ENCODE results near the gene BCLAF1. TPM values are rescaled to one million over a fixed set of nuclear protein-coding genes. Genes with fewer than 3 reads are reported as not detected.
"Not testable (repeated sequence)": the region's sequence is repeated elsewhere in the genome, so short reads cannot be mapped to it uniquely, and the experiment has no call there.

Gene BCLAF1
- total RNA-seq, 2 donors from 2014 or later, result 70.0 to 170 TPM

DNA sequence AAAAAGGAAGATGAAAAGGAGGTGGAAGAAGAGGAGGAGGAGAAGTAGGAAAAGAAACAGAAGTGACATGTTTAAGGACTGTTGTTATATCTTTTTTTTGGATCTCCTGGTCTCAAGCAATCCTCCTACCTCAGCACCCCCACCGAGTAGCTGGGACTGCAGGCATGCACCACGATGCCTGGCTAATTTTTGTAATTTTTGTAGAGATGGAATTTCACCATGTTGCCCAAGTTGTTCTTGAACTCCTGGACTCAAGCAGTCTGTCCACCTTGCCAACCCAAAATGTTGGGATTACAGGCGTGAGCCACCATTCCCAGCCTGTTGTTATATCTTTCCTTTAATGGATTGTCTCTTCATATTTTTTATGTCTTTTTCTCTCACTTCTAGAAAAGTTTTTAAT, 19.5 kb upstream of the BCLAF1 start:
- DNase-seq (ENCODE audit: low spot score), result no peak

DNA sequence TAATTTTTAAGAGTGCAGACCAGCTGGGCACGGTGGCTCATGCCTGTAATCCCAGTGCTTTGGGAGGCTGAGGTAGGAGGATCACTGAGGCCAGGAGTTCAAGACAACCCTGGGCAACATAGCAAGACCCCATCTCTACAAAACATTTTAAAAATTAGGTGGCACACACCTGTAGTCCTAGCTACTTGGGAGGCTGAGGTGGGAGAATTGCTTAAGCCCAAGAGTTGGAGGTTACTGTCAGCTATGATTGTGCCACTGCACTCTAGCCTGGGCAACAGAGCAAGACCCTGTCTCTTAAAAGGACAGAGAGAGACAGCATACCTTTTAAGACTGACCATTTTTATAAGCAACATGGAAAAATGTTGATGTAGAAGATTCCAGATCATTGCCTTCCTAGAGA, 18.8 kb upstream of the BCLAF1 start:
- DNase-seq (ENCODE audit: low spot score); H3K4me1 ChIP-seq (ENCODE audit: control insufficient read depth in 1 of 2, low read depth in 2 of 2); H3K27ac ChIP-seq; ATAC-seq (ENCODE audit: insufficient number of reproducible peaks, low FRiP score, low read depth); H3K9me3 ChIP-seq; H3K4me3 ChIP-seq; H3K27me3 ChIP-seq (replicated peaks; ENCODE audit: insufficient read depth); H3K36me3 ChIP-seq: not testable (repeated sequence)

More for the DNA sequence above, 19.5 kb upstream of the BCLAF1 start:
- no peaks in the 10 kb centered on the region for H3K27me3 ChIP-seq (replicated peaks; ENCODE audit: insufficient read depth)
- H3K9me3 ChIP-seq, result no peaks in the 10 kb centered on the region
- H3K4me1 ChIP-seq (ENCODE audit: control insufficient read depth in 1 of 2, low read depth in 2 of 2), result no peaks in the 10 kb centered on the region
- no peaks in the 10 kb centered on the region for H3K36me3 ChIP-seq
- no peak overlapping the region for H3K4me3 ChIP-seq
- TF ChIP-seq, protein P1, sequence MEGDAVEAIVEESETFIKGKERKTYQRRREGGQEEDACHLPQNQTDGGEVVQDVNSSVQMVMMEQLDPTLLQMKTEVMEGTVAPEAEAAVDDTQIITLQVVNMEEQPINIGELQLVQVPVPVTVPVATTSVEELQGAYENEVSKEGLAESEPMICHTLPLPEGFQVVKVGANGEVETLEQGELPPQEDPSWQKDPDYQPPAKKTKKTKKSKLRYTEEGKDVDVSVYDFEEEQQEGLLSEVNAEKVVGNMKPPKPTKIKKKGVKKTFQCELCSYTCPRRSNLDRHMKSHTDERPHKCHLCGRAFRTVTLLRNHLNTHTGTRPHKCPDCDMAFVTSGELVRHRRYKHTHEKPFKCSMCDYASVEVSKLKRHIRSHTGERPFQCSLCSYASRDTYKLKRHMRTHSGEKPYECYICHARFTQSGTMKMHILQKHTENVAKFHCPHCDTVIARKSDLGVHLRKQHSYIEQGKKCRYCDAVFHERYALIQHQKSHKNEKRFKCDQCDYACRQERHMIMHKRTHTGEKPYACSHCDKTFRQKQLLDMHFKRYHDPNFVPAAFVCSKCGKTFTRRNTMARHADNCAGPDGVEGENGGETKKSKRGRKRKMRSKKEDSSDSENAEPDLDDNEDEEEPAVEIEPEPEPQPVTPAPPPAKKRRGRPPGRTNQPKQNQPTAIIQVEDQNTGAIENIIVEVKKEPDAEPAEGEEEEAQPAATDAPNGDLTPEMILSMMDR (IDR thresholded peaks at IDR 0.05), result no peak
- no peak for ATAC-seq (ENCODE audit: insufficient number of reproducible peaks, low FRiP score, low read depth)
- H3K27ac ChIP-seq, result no peak overlapping the region

DNA sequence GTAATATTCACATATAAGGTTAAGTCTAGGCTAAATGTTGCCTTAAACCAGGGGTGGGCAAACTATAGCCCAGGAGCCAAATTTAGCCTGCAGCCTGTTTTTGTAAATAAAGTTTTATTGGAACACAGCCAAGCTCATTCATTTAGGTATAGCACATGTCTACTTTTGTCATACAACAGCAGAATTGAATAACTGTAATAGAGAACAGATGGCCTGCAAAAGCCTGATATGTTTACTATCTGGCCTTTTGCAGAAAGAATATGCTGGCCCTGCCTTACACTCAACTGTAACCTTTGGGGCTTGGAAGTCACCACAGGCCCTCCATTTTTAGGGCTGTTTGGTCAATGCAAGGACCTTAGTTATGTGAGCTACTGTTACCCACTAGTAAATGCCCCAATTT, 17.7 kb upstream of the BCLAF1 start:
- ATAC-seq (ENCODE audit: insufficient number of reproducible peaks, low FRiP score, low read depth), result no peak
- Histone ChIP-seq H3K27ac (no peak overlapping the region), H3K27me3 (replicated peaks; ENCODE audit: insufficient read depth) (no peaks in the 10 kb centered on the region), H3K4me1 (ENCODE audit: control insufficient read depth in 1 of 2, low read depth in 2 of 2) (no peaks in the 10 kb centered on the region), H3K4me3 (no peak overlapping the region), H3K36me3 (no peaks in the 10 kb centered on the region), H3K9me3 (no peaks in the 10 kb centered on the region)
- DNase-seq (ENCODE audit: low spot score), result no peak
- TF ChIP-seq, protein P1 (IDR thresholded peaks at IDR 0.05), result no peak

DNA sequence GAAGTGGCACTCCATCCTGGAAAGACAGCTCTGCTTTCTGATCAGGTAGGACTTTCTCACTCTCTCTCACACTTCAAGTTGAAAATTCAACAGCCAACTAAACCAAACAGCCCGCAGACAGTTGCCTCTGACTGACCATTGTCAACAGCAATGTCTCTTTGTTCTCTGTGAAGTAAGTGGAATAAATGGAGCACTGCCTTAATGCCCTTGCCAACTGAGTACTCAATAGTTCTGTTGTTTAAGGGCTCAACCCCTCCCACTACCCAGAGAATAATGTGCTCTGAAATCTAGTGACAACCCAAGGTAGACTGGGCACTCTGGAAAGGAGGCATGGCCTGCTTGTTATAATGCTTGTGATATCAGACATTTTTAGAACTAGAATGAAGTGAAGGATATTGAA, 16.8 kb upstream of the BCLAF1 start:
- DNase-seq (ENCODE audit: low spot score), result no peak
- Histone ChIP-seq H3K36me3 (no peaks in the 10 kb centered on the region), H3K27ac (no peak overlapping the region), H3K4me1 (ENCODE audit: control insufficient read depth in 1 of 2, low read depth in 2 of 2) (no peaks in the 10 kb centered on the region), H3K27me3 (replicated peaks; ENCODE audit: insufficient read depth) (no peaks in the 10 kb centered on the region), H3K4me3 (no peak overlapping the region), H3K9me3 (no peaks in the 10 kb centered on the region)
- TF ChIP-seq, protein P1 (IDR thresholded peaks at IDR 0.05), result no peak
- ATAC-seq (ENCODE audit: insufficient number of reproducible peaks, low FRiP score, low read depth), result no peak

DNA sequence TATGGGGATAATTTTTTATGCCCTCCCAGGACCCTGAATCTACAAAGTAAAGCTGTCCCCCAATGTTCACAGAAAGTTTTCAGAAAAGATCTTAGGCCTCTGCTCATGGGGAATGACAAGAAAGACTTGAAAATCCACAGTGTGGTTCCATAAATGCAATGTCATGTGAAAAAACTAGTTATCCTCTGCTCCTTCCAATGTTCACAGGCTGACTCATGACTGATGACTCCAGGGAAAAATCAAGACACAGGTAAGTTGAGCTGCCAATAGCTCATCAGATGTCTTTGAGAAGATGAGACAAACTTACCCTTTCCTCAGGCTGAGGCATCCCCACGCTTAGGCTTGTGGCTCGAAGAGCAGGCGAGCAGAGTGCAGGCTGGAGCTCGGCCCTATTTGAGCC, 14.8 kb upstream of the BCLAF1 start:
- TF ChIP-seq, protein P1 (IDR thresholded peaks at IDR 0.05), result no peak
- no peak for ATAC-seq (ENCODE audit: insufficient number of reproducible peaks, low FRiP score, low read depth)

DNA sequence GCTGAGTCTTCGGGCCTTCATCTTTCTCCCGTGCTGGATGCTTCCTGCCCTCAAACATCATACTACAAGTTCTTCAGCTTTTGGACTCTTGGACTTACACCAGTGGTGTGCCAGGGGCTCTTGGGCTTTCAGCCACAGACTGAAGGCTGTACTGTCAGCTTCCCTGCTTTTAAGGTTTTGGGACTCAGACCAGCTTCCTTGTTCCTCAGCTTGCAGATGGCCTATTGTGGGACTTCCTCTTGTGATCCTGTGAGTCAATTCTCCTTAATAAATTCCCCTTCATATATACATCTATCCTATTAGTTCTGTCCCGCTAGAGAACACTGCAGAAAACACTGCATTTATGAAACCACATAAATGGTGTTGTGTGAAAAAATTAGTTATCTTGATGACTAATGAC, 13.9 kb upstream of the BCLAF1 start:
- Histone ChIP-seq H3K9me3 (no peaks in the 10 kb centered on the region), H3K27ac (no peak overlapping the region), H3K4me3 (no peak overlapping the region), H3K4me1 (ENCODE audit: control insufficient read depth in 1 of 2, low read depth in 2 of 2) (no peaks in the 10 kb centered on the region), H3K36me3 (no peaks in the 10 kb centered on the region), H3K27me3 (replicated peaks; ENCODE audit: insufficient read depth) (no peaks in the 10 kb centered on the region)
- TF ChIP-seq, protein P1 (IDR thresholded peaks at IDR 0.05), result no peak
- ATAC-seq (ENCODE audit: insufficient number of reproducible peaks, low FRiP score, low read depth) (no peak), DNase-seq (ENCODE audit: low spot score) (no peak)

More for the DNA sequence above, 14.8 kb upstream of the BCLAF1 start:
- H3K9me3 ChIP-seq, result no peaks in the 10 kb centered on the region
- no peaks in the 10 kb centered on the region for H3K36me3 ChIP-seq
- no peaks in the 10 kb centered on the region for H3K4me1 ChIP-seq (ENCODE audit: control insufficient read depth in 1 of 2, low read depth in 2 of 2)
- no peaks in the 10 kb centered on the region for H3K27me3 ChIP-seq (replicated peaks; ENCODE audit: insufficient read depth)
- DNase-seq (ENCODE audit: low spot score), result no peak
- H3K4me3 ChIP-seq, result no peak overlapping the region
- H3K27ac ChIP-seq, result no peak overlapping the region
